ENCODE data around the gene ZNF469. TPM values are rescaled to one million over a fixed set of nuclear protein-coding genes. Genes with fewer than 3 reads are reported as not detected.

ZNF469 gene
- total RNA-seq, 4 donors from 2014 or later, result 0.17 to 0.49 (median 0.40) TPM

- DNase-seq (ENCODE audit: low spot score in 2 of 2), result no peak
- no peak for TF ChIP-seq POLR2A (IDR thresholded peaks at IDR 0.05)
- TF ChIP-seq, protein P1, sequence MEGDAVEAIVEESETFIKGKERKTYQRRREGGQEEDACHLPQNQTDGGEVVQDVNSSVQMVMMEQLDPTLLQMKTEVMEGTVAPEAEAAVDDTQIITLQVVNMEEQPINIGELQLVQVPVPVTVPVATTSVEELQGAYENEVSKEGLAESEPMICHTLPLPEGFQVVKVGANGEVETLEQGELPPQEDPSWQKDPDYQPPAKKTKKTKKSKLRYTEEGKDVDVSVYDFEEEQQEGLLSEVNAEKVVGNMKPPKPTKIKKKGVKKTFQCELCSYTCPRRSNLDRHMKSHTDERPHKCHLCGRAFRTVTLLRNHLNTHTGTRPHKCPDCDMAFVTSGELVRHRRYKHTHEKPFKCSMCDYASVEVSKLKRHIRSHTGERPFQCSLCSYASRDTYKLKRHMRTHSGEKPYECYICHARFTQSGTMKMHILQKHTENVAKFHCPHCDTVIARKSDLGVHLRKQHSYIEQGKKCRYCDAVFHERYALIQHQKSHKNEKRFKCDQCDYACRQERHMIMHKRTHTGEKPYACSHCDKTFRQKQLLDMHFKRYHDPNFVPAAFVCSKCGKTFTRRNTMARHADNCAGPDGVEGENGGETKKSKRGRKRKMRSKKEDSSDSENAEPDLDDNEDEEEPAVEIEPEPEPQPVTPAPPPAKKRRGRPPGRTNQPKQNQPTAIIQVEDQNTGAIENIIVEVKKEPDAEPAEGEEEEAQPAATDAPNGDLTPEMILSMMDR (IDR thresholded peaks at IDR 0.05), result no peak
- 69 to 70% methylated on average over 20 to 30 of the region's 30 CpGs for WGBS, 2 donors
- intact Hi-C loops (cut with DNase I; ENCODE audit: low total_unique reads), result no loop called here
- H3K4me3 ChIP-seq (ENCODE audit: low read depth, poor library complexity, severe bottlenecking), result no peak overlapping the region
These were observed 5.7 kb upstream of the ZNF469 start for GRCh38 chr16:88376835-88377726.

GRCh38 chr16:88377961-88378360 is 4.8 kb upstream of the ZNF469 start:
- TF ChIP-seq, protein P1 (IDR thresholded peaks at IDR 0.05), result no peak
- TF ChIP-seq POLR2A (IDR thresholded peaks at IDR 0.05), result no peak
- 94 to 100% methylated on average over 2 to 12 of the region's 12 CpGs for WGBS, 2 donors
- intact Hi-C loops (cut with DNase I; ENCODE audit: low total_unique reads), result no loop called here
- no peak for DNase-seq (ENCODE audit: low spot score in 2 of 2)
- no peak overlapping the region for H3K4me3 ChIP-seq (ENCODE audit: low read depth, poor library complexity, severe bottlenecking)

GRCh38 chr16:88378401-88378800 is 4.4 kb upstream of the ZNF469 start:
- no peak for DNase-seq (ENCODE audit: low spot score in 2 of 2)
- TF ChIP-seq, protein P1 (IDR thresholded peaks at IDR 0.05), result no peak
- TF ChIP-seq POLR2A (IDR thresholded peaks at IDR 0.05), result no peak
- intact Hi-C loops (cut with DNase I; ENCODE audit: low total_unique reads), result no loop called here
- WGBS, 2 donors, result 81 to 89% methylated on average over 12 of the region's 12 CpGs
- H3K4me3 ChIP-seq (ENCODE audit: low read depth, poor library complexity, severe bottlenecking), result no peak overlapping the region

DNA sequence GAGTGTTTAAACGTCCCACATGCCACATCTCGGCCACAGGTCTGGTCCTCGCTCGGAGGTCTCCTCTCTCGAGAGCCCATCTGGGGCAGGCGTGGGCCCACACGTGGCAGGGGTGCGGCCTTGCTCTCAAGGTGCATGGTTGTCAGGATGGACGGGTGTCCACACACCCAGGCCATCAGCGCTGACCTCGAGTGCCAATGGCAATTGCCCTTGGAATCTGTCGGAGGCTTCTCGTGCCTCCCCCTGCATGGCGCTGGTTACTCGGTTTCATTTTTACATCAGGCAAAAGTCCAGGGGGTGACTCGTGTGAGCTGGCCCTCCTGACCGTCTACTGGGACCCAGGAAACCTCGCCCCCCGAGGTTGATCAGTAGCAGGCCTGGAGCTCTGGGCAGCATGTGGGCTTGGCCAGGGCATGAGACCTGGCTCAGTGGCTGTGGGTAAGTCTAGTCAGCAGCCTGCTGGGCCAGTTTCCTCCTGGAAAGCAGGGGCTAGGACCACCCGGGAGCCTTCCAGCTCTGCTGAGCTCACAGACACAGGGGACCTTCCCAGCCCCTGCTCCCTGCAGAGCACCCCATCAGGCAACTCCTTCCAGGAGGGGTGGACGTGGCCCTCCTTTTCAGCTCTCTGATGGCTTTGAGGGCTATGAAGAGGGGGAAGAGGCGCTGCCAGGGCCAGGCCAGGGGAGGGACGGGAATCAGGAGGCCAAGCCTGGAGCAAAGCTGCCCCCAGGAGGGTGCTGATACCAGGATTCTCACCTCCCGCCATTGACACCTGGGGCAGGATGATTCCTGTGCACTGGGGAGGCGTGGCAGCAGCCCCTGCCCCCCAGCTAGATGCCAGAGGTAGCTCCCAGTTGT is 3.7 kb upstream of the ZNF469 start:
- intact Hi-C loops (cut with DNase I; ENCODE audit: low total_unique reads), result no loop called here
- 83 to 87% methylated on average over 22 to 25 of the region's 25 CpGs for WGBS, 2 donors
- TF ChIP-seq, protein P1 (IDR thresholded peaks at IDR 0.05), result no peak
- no peak for TF ChIP-seq POLR2A (IDR thresholded peaks at IDR 0.05)

GRCh38 chr16:88379694-88380040 is 3.1 kb upstream of the ZNF469 start:
- TF ChIP-seq POLR2A (IDR thresholded peaks at IDR 0.05), result no peak
- TF ChIP-seq, protein P1 (IDR thresholded peaks at IDR 0.05), result no peak
- no peak for DNase-seq (ENCODE audit: low spot score in 2 of 2)
- no peak overlapping the region for H3K4me3 ChIP-seq (ENCODE audit: low read depth, poor library complexity, severe bottlenecking)
- WGBS, 2 donors, result 66 to 82% methylated on average over 8 of the region's 8 CpGs
- intact Hi-C loops (cut with DNase I; ENCODE audit: low total_unique reads), result no loop called here

More for the DNA sequence above, 3.7 kb upstream of the ZNF469 start:
- no peak for DNase-seq (ENCODE audit: low spot score in 2 of 2)
- no peak overlapping the region for H3K4me3 ChIP-seq (ENCODE audit: low read depth, poor library complexity, severe bottlenecking)

Measured in lower leg skin (tissue), 4 donors.